ENCODE results near the gene ITGA5. TPM values are rescaled to one million over a fixed set of nuclear protein-coding genes. Genes with fewer than 3 reads are reported as not detected.

Gene ITGA5
- total and polyA plus RNA-seq, 9 of the 15 experiments (the other 6 are each of a cell fraction or from before 2014, with no cell fraction given), result 9.1 to 82.1 (median 47.4) TPM

DNA sequence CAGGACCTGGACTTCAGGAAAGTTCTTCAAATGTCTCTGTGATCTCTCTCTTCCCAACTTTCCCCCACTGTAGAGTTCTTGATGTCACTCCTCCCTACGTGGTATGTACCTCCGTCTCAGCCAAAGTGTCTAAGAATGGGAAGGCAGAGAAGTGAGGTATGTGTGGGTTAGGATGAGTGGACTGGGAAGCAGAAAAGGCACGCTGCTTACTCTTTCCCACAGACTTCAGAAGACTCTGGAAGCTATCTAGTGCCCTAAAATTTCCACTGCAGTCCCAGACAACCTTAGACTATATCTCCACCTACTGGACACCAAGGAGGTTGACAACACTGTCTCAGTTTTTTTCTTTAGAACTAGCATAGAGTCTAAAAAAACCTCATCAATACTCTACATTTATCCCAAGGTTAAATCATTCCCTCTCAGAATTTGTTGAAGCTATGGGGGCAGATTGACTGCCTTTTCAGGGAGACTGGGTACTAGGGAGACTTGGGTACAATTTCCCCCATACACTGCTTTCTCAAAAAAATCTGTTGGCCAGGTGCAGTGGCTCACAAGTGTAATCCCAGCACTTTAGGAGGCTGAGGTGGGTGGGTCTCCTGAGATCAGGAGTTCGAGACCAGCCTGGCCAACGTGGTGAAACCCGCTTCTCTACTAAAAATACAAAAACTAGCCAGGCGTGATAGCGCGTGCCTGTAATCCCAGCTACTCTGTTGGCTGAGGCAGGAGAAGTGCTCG, 20.6 kb upstream of the ITGA5 start (continued):
- TF ChIP-seq ARNT (IDR thresholded peaks at IDR 0.05), result 0 out of 4 replicates have a peak, but pooled peaks of 1 of the 2 experiments have one; percentile 28
- TF ChIP-seq, protein P1, sequence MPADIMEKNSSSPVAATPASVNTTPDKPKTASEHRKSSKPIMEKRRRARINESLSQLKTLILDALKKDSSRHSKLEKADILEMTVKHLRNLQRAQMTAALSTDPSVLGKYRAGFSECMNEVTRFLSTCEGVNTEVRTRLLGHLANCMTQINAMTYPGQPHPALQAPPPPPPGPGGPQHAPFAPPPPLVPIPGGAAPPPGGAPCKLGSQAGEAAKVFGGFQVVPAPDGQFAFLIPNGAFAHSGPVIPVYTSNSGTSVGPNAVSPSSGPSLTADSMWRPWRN (IDR thresholded peaks at IDR 0.05; ENCODE audit: low read depth), result no peak
- no peak for TF ChIP-seq TRIM28 (IDR thresholded peaks at IDR 0.05)
- no peak for TF ChIP-seq ZSCAN32 (CRISPR knock-in tag; IDR thresholded peaks at IDR 0.05)
- TF ChIP-seq NFRKB (IDR thresholded peaks at IDR 0.05; ENCODE audit: low read depth), result no peak
- TF ChIP-seq, protein P2, sequence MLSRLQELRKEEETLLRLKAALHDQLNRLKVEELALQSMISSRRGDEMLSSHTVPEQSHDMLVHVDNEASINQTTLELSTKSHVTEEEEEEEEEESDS (CRISPR knock-in tag; IDR thresholded peaks at IDR 0.05), result no peak
- TF ChIP-seq ZNF551 (CRISPR knock-in tag; IDR thresholded peaks at IDR 0.05), result no peak
- TF ChIP-seq, protein P3, sequence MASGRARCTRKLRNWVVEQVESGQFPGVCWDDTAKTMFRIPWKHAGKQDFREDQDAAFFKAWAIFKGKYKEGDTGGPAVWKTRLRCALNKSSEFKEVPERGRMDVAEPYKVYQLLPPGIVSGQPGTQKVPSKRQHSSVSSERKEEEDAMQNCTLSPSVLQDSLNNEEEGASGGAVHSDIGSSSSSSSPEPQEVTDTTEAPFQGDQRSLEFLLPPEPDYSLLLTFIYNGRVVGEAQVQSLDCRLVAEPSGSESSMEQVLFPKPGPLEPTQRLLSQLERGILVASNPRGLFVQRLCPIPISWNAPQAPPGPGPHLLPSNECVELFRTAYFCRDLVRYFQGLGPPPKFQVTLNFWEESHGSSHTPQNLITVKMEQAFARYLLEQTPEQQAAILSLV (tag; IDR thresholded peaks at IDR 0.05), result no peak
- TF ChIP-seq, protein P4, sequence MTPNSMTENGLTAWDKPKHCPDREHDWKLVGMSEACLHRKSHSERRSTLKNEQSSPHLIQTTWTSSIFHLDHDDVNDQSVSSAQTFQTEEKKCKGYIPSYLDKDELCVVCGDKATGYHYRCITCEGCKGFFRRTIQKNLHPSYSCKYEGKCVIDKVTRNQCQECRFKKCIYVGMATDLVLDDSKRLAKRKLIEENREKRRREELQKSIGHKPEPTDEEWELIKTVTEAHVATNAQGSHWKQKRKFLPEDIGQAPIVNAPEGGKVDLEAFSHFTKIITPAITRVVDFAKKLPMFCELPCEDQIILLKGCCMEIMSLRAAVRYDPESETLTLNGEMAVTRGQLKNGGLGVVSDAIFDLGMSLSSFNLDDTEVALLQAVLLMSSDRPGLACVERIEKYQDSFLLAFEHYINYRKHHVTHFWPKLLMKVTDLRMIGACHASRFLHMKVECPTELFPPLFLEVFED (CRISPR knock-in tag; conservative IDR thresholded peaks at IDR 0.05), result no peak
- TF ChIP-seq, protein P5, sequence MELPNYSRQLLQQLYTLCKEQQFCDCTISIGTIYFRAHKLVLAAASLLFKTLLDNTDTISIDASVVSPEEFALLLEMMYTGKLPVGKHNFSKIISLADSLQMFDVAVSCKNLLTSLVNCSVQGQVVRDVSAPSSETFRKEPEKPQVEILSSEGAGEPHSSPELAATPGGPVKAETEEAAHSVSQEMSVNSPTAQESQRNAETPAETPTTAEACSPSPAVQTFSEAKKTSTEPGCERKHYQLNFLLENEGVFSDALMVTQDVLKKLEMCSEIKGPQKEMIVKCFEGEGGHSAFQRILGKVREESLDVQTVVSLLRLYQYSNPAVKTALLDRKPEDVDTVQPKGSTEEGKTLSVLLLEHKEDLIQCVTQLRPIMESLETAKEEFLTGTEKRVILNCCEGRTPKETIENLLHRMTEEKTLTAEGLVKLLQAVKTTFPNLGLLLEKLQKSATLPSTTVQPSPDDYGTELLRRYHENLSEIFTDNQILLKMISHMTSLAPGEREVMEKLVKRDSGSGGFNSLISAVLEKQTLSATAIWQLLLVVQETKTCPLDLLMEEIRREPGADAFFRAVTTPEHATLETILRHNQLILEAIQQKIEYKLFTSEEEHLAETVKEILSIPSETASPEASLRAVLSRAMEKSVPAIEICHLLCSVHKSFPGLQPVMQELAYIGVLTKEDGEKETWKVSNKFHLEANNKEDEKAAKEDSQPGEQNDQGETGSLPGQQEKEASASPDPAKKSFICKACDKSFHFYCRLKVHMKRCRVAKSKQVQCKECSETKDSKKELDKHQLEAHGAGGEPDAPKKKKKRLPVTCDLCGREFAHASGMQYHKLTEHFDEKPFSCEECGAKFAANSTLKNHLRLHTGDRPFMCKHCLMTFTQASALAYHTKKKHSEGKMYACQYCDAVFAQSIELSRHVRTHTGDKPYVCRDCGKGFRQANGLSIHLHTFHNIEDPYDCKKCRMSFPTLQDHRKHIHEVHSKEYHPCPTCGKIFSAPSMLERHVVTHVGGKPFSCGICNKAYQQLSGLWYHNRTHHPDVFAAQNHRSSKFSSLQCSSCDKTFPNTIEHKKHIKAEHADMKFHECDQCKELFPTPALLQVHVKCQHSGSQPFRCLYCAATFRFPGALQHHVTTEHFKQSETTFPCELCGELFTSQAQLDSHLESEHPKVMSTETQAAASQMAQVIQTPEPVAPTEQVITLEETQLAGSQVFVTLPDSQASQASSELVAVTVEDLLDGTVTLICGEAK (IDR thresholded peaks at IDR 0.05), result no peak
- TF ChIP-seq, protein P5 (CRISPR knock-in tag; IDR thresholded peaks at IDR 0.05), result no peak
- TF ChIP-seq, protein P6, sequence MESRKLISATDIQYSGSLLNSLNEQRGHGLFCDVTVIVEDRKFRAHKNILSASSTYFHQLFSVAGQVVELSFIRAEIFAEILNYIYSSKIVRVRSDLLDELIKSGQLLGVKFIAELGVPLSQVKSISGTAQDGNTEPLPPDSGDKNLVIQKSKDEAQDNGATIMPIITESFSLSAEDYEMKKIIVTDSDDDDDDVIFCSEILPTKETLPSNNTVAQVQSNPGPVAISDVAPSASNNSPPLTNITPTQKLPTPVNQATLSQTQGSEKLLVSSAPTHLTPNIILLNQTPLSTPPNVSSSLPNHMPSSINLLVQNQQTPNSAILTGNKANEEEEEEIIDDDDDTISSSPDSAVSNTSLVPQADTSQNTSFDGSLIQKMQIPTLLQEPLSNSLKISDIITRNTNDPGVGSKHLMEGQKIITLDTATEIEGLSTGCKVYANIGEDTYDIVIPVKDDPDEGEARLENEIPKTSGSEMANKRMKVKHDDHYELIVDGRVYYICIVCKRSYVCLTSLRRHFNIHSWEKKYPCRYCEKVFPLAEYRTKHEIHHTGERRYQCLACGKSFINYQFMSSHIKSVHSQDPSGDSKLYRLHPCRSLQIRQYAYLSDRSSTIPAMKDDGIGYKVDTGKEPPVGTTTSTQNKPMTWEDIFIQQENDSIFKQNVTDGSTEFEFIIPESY (CRISPR knock-in tag; IDR thresholded peaks at IDR 0.05), result 0 out of 2 replicates have a peak, but pooled peaks have one; percentile 36
- no peak for TF ChIP-seq SMAD1 (IDR thresholded peaks at IDR 0.05; ENCODE audit: low read depth, low read length, partially characterized antibody)
